ENCODE results near the gene USH1G. TPM values are rescaled to one million over a fixed set of nuclear protein-coding genes. Genes with fewer than 3 reads are reported as not detected.

USH1G gene
- total RNA-seq, 2 donors from 2014 or later = 1.1 TPM; not detected in 1

DNA sequence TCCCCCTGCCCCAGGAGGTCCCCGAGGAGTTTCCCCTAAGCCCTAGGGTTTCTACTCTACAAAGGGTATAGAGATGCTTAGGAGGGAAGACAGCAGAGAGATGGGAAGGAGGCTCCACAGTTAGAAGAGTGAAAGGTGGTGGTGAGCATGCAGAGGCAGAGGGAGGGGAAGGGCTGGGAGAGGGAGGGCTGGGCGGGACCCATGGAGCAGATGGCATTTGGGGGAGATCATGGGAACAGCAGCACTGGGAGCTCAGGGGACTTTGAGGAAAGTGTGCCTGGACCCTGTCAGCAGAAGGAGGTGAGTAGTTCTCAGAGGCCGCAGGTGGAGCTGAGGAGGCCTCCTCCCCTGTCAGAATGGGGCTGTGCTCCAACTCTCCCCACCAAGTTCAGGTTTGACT is 12.0 kb upstream of the USH1G start:
- Histone ChIP-seq H3K36me3 (no peaks in the 10 kb centered on the region), H3K27me3 (replicated peaks; ENCODE audit: insufficient read depth) (peaks cover 18% of the 10 kb centered on the region), H3K4me1 (replicated peaks) (no peaks in the 10 kb centered on the region), H3K9me3 (no peaks in the 10 kb centered on the region), H3K4me3 (no peak overlapping the region), H3K27ac (no peak overlapping the region)
- intact Hi-C loops (cut with DNase I) = no loop called here
- WGBS = 73% methylated on average over 3 of the region's 3 CpGs
- DNase-seq (ENCODE audit: low spot score) = no peak
- TF ChIP-seq POLR2AphosphoS5 (IDR thresholded peaks at IDR 0.05) = no peak
- TF ChIP-seq, protein P1, sequence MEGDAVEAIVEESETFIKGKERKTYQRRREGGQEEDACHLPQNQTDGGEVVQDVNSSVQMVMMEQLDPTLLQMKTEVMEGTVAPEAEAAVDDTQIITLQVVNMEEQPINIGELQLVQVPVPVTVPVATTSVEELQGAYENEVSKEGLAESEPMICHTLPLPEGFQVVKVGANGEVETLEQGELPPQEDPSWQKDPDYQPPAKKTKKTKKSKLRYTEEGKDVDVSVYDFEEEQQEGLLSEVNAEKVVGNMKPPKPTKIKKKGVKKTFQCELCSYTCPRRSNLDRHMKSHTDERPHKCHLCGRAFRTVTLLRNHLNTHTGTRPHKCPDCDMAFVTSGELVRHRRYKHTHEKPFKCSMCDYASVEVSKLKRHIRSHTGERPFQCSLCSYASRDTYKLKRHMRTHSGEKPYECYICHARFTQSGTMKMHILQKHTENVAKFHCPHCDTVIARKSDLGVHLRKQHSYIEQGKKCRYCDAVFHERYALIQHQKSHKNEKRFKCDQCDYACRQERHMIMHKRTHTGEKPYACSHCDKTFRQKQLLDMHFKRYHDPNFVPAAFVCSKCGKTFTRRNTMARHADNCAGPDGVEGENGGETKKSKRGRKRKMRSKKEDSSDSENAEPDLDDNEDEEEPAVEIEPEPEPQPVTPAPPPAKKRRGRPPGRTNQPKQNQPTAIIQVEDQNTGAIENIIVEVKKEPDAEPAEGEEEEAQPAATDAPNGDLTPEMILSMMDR (IDR thresholded peaks at IDR 0.05) = no peak
- no peak for TF ChIP-seq POLR2A (IDR thresholded peaks at IDR 0.05)

DNA sequence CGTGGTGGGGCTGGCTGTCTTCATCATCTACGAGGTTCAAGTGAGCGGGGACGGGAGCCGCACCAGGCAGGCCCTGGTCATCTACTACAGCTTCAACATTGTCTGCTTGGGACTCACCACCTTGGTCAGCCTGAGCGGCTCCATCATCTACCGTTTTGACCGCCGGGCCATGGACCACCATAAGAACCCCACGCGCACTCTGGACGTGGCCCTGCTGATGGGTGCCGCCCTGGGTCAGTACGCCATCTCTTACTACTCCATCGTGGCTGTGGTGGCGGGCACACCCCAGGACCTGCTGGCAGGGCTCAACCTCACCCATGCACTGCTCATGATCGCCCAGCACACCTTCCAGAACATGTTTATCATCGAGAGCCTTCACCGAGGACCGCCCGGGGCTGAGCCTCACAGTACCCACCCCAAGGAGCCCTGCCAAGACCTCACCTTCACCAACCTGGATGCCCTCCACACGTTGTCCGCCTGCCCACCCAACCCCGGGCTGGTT is 7.5 kb upstream of the USH1G start:
- peaks cover 7% of the 10 kb centered on the region for H3K27me3 ChIP-seq (replicated peaks; ENCODE audit: insufficient read depth)
- H3K9me3 ChIP-seq = no peaks in the 10 kb centered on the region
- intact Hi-C loops (cut with DNase I) = no loop called here
- 92% methylated on average over 23 of the region's 24 CpGs for WGBS
- H3K36me3 ChIP-seq = no peaks in the 10 kb centered on the region
- no peaks in the 10 kb centered on the region for H3K4me1 ChIP-seq (replicated peaks)
- H3K4me3 ChIP-seq = no peak overlapping the region
- no peak for DNase-seq (ENCODE audit: low spot score)
- H3K27ac ChIP-seq = no peak overlapping the region
- TF ChIP-seq POLR2AphosphoS5 (IDR thresholded peaks at IDR 0.05) (no peak), POLR2A (IDR thresholded peaks at IDR 0.05) (no peak)
- TF ChIP-seq, protein P1 (IDR thresholded peaks at IDR 0.05) = no peak

DNA sequence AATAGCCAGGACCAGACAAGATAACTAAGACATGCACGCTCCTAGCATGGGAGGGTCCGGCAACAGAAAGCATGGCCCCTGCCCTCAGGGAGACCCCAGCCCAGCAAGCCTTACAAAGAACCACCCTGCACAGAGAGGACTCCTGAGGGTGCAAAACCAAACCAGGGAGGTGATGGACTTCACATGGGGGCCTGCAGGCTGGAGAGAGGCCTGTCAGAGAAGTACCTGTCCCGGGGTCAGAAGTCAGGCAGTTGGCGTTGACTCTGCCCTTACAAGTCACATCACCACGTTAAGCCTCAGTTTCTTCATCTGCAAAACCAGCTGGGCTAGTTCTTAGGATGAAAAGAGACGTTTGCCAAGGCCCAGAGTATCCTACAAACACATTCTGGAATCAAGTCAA is 5.7 kb upstream of the USH1G start:
- H3K27ac ChIP-seq = no peak overlapping the region
- no peaks in the 10 kb centered on the region for H3K9me3 ChIP-seq
- WGBS = 70% methylated on average over 6 of the region's 6 CpGs
- DNase-seq (ENCODE audit: low spot score) = no peak
- intact Hi-C loops (cut with DNase I) = no loop called here
- H3K4me1 ChIP-seq (replicated peaks) = peaks cover 6% of the 10 kb centered on the region
- no peak overlapping the region for H3K4me3 ChIP-seq
- no peaks in the 10 kb centered on the region for H3K36me3 ChIP-seq
- peaks cover 18% of the 10 kb centered on the region for H3K27me3 ChIP-seq (replicated peaks; ENCODE audit: insufficient read depth)
- TF ChIP-seq, protein P1 (IDR thresholded peaks at IDR 0.05) = no peak
- no peak for TF ChIP-seq POLR2A (IDR thresholded peaks at IDR 0.05)
- TF ChIP-seq POLR2AphosphoS5 (IDR thresholded peaks at IDR 0.05) = no peak

DNA sequence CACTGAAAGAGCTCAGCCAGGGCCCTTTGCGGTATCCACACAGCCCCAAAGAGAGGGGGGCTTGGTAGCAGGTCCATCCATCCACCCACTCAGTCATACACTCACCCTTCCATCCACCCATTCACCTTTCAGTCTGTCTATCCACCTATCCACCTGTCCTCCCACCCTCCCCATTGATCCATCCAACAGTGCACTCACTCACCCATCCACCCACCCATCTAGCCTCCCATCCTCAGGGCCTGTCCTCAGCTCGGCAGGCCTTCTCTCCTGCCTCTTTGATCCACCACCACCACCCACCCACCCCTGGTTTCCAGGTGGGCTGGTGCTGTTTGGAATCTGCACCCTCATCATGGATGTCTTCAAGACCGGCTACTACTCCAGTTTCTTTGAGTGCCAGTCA is 2.2 kb upstream of the USH1G start:
- Histone ChIP-seq H3K4me3 (no peak overlapping the region), H3K9me3 (no peaks in the 10 kb centered on the region), H3K4me1 (replicated peaks) (peaks cover 7% of the 10 kb centered on the region), H3K27ac (no peak overlapping the region), H3K36me3 (no peaks in the 10 kb centered on the region), H3K27me3 (replicated peaks; ENCODE audit: insufficient read depth) (peaks cover 22% of the 10 kb centered on the region)
- WGBS = 71% methylated on average over 3 of the region's 3 CpGs
- intact Hi-C loops (cut with DNase I) = no loop called here
- TF ChIP-seq, protein P1 (IDR thresholded peaks at IDR 0.05) = no peak
- TF ChIP-seq POLR2A (IDR thresholded peaks at IDR 0.05) (no peak), POLR2AphosphoS5 (IDR thresholded peaks at IDR 0.05) (no peak)
- DNase-seq (ENCODE audit: low spot score) = no peak

DNA sequence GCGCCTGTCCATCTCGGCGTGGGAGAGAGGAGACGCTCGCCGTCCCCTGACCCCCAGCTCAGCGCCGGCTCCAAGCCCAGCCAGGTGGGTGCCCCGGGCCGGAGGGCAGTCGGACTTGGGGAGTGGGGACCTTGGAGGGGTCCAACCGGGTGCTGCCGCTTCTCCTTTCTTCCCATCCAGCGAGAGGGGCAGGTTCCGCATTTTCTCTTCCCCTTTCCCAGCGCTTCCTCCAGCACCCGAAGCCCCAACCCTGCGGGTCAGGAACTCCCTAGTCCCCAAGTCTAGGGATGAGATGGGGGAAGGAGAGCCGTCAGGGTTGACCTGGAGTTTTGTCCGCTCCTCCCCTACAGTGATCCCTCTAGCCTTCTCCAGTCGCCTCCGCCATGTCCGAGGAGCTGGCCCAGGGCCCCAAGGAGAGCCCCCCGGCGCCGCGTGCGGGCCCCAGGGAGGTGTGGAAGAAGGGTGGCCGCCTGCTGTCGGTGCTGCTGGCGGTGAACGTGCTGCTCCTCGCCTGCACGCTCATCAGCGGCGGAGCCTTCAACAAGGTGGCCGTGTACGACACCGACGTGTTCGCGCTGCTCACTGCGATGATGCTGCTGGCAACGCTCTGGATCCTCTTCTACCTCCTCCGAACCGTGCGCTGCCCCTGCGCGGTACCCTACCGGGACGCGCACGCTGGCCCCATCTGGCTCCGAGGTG is 1.3 kb upstream of the USH1G start, which contains the start of gene OTOP2:
Gene OTOP2 (plus strand): TSS at position 24 of the 699 bp plus-strand sequence. CDS start 360 bp downstream, at position 384.
- Histone ChIP-seq H3K4me3 (peak within 1 kb of the TSS; percentile 15 to 27), H3K4me1 (replicated peaks) (peaks cover 7% of the 10 kb centered on the region), H3K27me3 (replicated peaks; ENCODE audit: insufficient read depth) (peaks cover 22% of the 10 kb centered on the region), H3K27ac (no peak within 1 kb of the TSS), H3K36me3 (no peaks in the 10 kb centered on the region), H3K9me3 (no peaks in the 10 kb centered on the region)
- no peak for DNase-seq (ENCODE audit: low spot score)
- 2% methylated on average over 53 of the region's 54 CpGs for WGBS
- TF ChIP-seq, protein P1 (IDR thresholded peaks at IDR 0.05) = no peak
- TF ChIP-seq POLR2A (IDR thresholded peaks at IDR 0.05) (no peak), POLR2AphosphoS5 (IDR thresholded peaks at IDR 0.05) (no peak)
- intact Hi-C loops (cut with DNase I) = no loop called here
